Activated CD8-positive, alpha-beta T cell treated with anti-CD3 and anti-CD28 coated beads, Interleukin-2, amount 10 ng/mL, durations not matched to agents 7 days and 5 days (primary cell): Measurements from ENCODE around the gene SPHK1. TPM values are rescaled to one million over a fixed set of nuclear protein-coding genes. Genes with fewer than 3 reads are reported as not detected.

Experiments
- ATAC-seq: fragments of 150-1000 bp; cut with Tn5 transposase; one replicate; pipeline ENCODE4 v1.10.0; 2021; ENCODE audit warnings: moderate library complexity
- CTCF ChIA-PET: fragments of 350-600 bp; sonication (Branson Sonifier 250); formaldehyde crosslinking; loops from one replicate; lab custom pipeline; 2021; ENCODE audit warnings: antibody characterized with exemption; lab: Charles Lee
- POLR2A ChIA-PET: fragments of 350-600 bp; sonication (Branson Sonifier 250); formaldehyde crosslinking; loops from one replicate; lab custom pipeline; 2021; ENCODE audit warnings: antibody characterized with exemption; lab: Charles Lee
- DNase-seq: peaks from one replicate; pipeline ENCODE4 v3.0.0-alpha.2; 2020
- H3K27ac Mint-ChIP-seq: one replicate; pipeline ENCODE4 v1.8.0; 2021; ENCODE audit warnings: mild to moderate bottlenecking, mixed read lengths
- H3K27me3 Mint-ChIP-seq: one replicate; pipeline ENCODE4 v1.8.0; 2021; ENCODE audit warnings: low read depth, mixed read lengths
- H3K36me3 Mint-ChIP-seq: one replicate; pipeline ENCODE4 v1.8.0; 2021; ENCODE audit warnings: low read depth, mixed read lengths
- H3K4me1 Mint-ChIP-seq: one replicate; pipeline ENCODE4 v1.8.0; 2021; ENCODE audit warnings: low read depth, mixed read lengths
- H3K4me3 Mint-ChIP-seq: one replicate; pipeline ENCODE4 v1.8.0; 2021; ENCODE audit warnings: mild to moderate bottlenecking, mixed read lengths
- H3K9me3 Mint-ChIP-seq: one replicate; pipeline ENCODE4 v1.8.0; 2022; ENCODE audit warnings: mixed read lengths; ENCODE audit not compliant: insufficient read depth
- total RNA-seq, 2 experiments: library from RNA; stranded (reverse); gene quantifications; one replicate each; pipeline ENCODE4 v1.2.3, GENCODE V29; 2021

SPHK1 gene
- total RNA-seq, 2 experiments from 2014 or later, result 3.8 to 4.7 TPM

GRCh38 chr17:76399175-76400172, 15.1 kb downstream of the SPHK1 start:
- DNase-seq (no peak), ATAC-seq (no peak)
- POLR2A ChIA-PET, result interaction anchor here (0.7 kb wide), 1 partner anchor 97 kb away, joined by 3 read pairs; no protein-coding TSS in a partner anchor
- H3K36me3 Mint-ChIP-seq, result peaks cover 51% of the 10 kb centered on the region
- CTCF ChIA-PET, result interaction anchor here (0.9 to 8.9 kb wide), 16 partner anchors 15 to 490 kb away, joined by 3 to 142 read pairs (median 6); partner anchors contain the start of genes QRICH2, SPHK1 and UBE2O
- no peaks in the 10 kb centered on the region for H3K9me3 Mint-ChIP-seq
- H3K27me3 Mint-ChIP-seq, result no peaks in the 10 kb centered on the region
- H3K4me1 Mint-ChIP-seq, result no peaks in the 10 kb centered on the region
- H3K27ac Mint-ChIP-seq, result no peak overlapping the region
- no peak overlapping the region for H3K4me3 Mint-ChIP-seq

DNA sequence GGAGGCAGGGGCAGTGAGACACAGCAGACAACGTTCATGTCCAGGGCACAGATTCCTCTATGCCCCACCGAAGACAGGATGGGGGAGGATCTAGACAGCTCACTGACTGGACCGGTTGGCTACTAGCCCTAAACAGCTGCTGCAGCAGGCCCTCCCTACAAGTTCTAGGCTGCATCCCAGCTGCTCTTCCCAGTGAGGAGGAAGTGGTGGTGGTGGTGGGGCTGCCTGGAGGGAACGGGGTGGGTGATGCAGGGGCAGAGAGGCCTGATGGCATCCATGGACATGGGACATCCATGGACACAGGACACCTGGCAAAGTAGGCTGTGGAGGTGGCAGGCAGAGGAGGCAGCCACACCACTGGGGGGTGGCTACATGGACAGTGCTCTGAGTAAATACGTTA, 18.3 kb downstream of the SPHK1 start:
- DNase-seq (no peak), ATAC-seq (no peak)
- Mint-ChIP-seq H3K4me1 (peaks cover under 1% of the 10 kb centered on the region), H3K27me3 (no peaks in the 10 kb centered on the region), H3K27ac (no peak overlapping the region), H3K9me3 (no peaks in the 10 kb centered on the region), H3K4me3 (no peak overlapping the region), H3K36me3 (peaks cover 48% of the 10 kb centered on the region)
- ChIA-PET POLR2A (no interaction called here), CTCF (interaction anchor here (1.2 kb wide), 2 partner anchors 56 to 100 kb away, joined by 3 read pairs; no protein-coding TSS in a partner anchor)

DNA sequence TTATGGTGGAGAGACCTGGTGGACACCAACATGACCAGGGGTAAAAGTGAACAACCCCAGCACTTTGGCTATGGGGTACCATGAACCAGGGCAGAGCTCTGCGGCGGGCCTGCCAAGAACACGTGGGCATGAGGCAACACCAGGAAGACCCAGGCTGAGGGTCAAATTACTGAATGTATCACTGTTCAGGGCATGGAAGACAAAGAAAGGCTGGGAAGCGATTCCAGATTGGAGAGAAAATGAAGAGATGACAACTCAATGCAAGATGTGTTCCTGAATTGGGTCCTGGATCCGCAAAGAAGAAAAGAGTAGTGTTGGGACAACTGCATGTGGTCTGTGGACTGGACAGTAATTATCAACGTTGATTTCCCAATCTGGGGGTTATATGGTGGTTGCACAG, 19.8 kb downstream of the SPHK1 start:
- no peak for ATAC-seq
- Mint-ChIP-seq H3K27ac (no peak overlapping the region), H3K27me3 (no peaks in the 10 kb centered on the region), H3K4me3 (no peak overlapping the region), H3K9me3 (no peaks in the 10 kb centered on the region), H3K36me3 (peaks cover 39% of the 10 kb centered on the region), H3K4me1 (peaks cover 13% of the 10 kb centered on the region)
- ChIA-PET CTCF (interaction anchor here (1.4 kb wide), 1 partner anchor 102 kb away, joined by 3 read pairs; no protein-coding TSS in a partner anchor), POLR2A (no interaction called here)
- no peak for DNase-seq

DNA sequence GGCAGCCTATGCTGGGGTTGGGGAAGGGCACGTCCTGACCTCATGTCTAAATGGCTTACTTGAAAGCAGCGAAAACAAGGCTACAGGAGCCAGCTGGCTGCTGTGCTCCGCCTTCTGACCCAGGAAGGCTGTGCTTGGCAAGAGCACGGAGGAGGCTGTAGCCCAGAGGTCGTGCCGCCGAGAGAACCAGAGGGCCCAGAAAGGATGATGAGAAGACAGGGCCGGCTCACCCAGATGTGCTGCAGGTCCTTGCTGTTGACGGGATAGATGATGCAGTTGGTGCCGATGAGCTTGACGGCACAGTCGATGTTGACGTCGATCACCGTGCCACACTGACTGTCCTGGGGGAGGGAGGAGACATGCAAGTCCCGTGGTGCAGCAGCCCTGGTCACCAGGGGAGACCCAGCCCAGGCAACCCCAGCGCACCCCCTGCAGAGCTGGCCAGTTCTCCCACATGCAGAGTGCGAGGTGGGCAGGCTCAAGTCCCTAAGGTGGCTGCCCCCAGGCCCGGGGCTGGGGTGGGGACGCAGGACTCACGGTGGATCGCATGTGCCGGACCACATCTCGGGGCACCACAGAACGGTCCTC, 20.7 kb downstream of the SPHK1 start:
- DNase-seq, result no peak
- Mint-ChIP-seq H3K27me3 (no peaks in the 10 kb centered on the region), H3K36me3 (peaks cover 34% of the 10 kb centered on the region), H3K4me3 (no peak overlapping the region), H3K9me3 (no peaks in the 10 kb centered on the region), H3K4me1 (peaks cover 13% of the 10 kb centered on the region), H3K27ac (no peak overlapping the region)
- ATAC-seq, result no peak
- ChIA-PET CTCF (interaction anchor here (0.8 to 1.4 kb wide), 2 partner anchors 53 to 103 kb away, joined by 3 read pairs; no protein-coding TSS in a partner anchor), POLR2A (no interaction called here)

- no peak overlapping the region for H3K27ac Mint-ChIP-seq
- no peak overlapping the region for H3K4me3 Mint-ChIP-seq
- H3K4me1 Mint-ChIP-seq, result peaks cover 13% of the 10 kb centered on the region
- POLR2A ChIA-PET, result no interaction called here
- H3K9me3 Mint-ChIP-seq, result no peaks in the 10 kb centered on the region
- no peak for ATAC-seq
- peaks cover 31% of the 10 kb centered on the region for H3K36me3 Mint-ChIP-seq
- no peak for DNase-seq
- H3K27me3 Mint-ChIP-seq, result no peaks in the 10 kb centered on the region
- CTCF ChIA-PET, result interaction anchor here (0.8 to 1.4 kb wide), 2 partner anchors 53 to 103 kb away, joined by 3 read pairs; no protein-coding TSS in a partner anchor
Observed at GRCh38 chr17:76405607-76405966, 21.2 kb downstream of the SPHK1 start.

DNA sequence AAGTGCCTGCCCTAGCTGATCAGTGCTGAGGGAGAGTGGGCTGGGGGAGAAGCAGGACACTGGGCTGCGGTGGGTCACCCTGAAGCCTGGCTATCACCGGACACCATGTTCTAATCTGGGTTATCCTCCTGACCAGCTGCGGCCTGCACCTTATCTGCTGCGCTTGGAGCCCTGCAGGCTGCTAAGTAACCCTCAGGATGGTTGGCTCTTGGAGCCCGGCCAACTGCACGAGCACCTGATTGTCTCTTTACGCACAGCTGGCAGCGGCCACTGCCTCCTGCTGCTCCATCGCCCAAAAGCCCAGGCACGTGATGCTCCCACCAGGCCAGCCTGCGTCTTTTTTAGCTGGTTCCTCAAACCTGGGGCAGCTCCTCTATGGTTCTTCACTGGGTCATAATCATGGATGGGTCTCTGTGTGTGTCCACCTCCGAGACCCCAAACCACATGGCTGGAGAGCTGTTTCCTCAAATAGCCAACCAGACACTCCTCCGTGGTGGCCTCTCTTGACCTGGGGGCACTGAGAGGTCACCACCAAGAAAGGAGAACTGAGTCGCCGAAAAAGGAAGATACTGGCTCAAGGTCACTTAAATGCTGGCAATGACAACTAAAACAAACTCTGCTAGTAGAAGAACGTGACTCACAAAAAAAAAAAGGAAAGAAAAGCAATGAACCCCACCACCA, 21.7 kb downstream of the SPHK1 start:
- H3K36me3 Mint-ChIP-seq, result peaks cover 27% of the 10 kb centered on the region
- H3K9me3 Mint-ChIP-seq, result no peaks in the 10 kb centered on the region
- no peak overlapping the region for H3K27ac Mint-ChIP-seq
- POLR2A ChIA-PET, result no interaction called here
- no peak for DNase-seq
- CTCF ChIA-PET, result interaction anchor here (4.4 kb wide), 1 partner anchor 9 kb away, joined by 34 read pairs; no protein-coding TSS in a partner anchor
- H3K4me3 Mint-ChIP-seq, result no peak overlapping the region
- no peaks in the 10 kb centered on the region for H3K27me3 Mint-ChIP-seq
- no peak for ATAC-seq
- peaks cover 13% of the 10 kb centered on the region for H3K4me1 Mint-ChIP-seq

DNA sequence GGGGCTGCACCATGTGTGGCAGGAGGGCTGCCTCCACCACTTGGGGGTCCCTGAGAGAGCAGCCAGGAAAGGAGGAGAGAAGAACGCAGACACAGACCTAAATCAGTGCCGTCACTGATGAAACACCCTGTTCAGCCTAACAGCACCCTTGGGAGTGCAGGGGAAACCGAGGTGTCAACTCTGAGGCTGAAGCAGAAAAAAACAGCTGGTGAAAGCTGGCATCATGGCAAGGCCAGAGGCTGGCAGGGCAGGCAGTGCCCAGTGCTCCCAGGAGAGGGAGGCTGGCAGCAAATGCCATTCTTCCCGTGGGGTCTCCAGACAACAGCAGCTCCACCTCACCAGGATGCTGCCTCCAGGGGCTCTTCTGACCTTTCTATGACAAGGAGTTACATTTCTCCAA, 23.1 kb downstream of the SPHK1 start:
- POLR2A ChIA-PET, result no interaction called here
- Mint-ChIP-seq H3K27ac (no peak overlapping the region), H3K27me3 (no peaks in the 10 kb centered on the region), H3K4me3 (no peak overlapping the region), H3K9me3 (no peaks in the 10 kb centered on the region), H3K36me3 (peaks cover 16% of the 10 kb centered on the region), H3K4me1 (peaks cover 13% of the 10 kb centered on the region)
- ATAC-seq (no peak), DNase-seq (no peak)
- CTCF ChIA-PET, result interaction anchor here (1.7 to 4.4 kb wide), 7 partner anchors 9 to 103 kb away, joined by 5 to 34 read pairs (median 9); partner anchors contain the start of genes PRPSAP1 and UBE2O

GRCh38 chr17:76408037-76408849, 23.8 kb downstream of the SPHK1 start:
- no peak overlapping the region for H3K4me3 Mint-ChIP-seq
- peak; percentile 84 for ATAC-seq
- CTCF ChIA-PET, result interaction anchor here (0.6 to 4.4 kb wide), 30 partner anchors 8 to 484 kb away, joined by 3 to 34 read pairs (median 5); partner anchors contain the start of genes PRPSAP1, RHBDF2, SPHK1 and UBE2O
- peak; percentile 81 for DNase-seq
- POLR2A ChIA-PET, result no interaction called here
- peaks cover 12% of the 10 kb centered on the region for H3K36me3 Mint-ChIP-seq
- H3K9me3 Mint-ChIP-seq, result no peaks in the 10 kb centered on the region
- H3K27me3 Mint-ChIP-seq, result no peaks in the 10 kb centered on the region
- peaks cover 13% of the 10 kb centered on the region for H3K4me1 Mint-ChIP-seq
- peak overlapping the region; percentile 39 for H3K27ac Mint-ChIP-seq

GRCh38 chr17:76410328-76410965, 26.0 kb downstream of the SPHK1 start:
- ATAC-seq (no peak), DNase-seq (no peak)
- Mint-ChIP-seq H3K9me3 (no peaks in the 10 kb centered on the region), H3K27ac (no peak overlapping the region), H3K4me3 (no peak overlapping the region), H3K36me3 (no peaks in the 10 kb centered on the region), H3K4me1 (peaks cover 13% of the 10 kb centered on the region), H3K27me3 (no peaks in the 10 kb centered on the region)
- CTCF ChIA-PET, result interaction anchor here (1.0 to 4.4 kb wide), 8 partner anchors 13 to 283 kb away, joined by 3 to 34 read pairs (median 8); partner anchors contain the start of gene SPHK1
- POLR2A ChIA-PET, result interaction anchor here (1.2 kb wide), 1 partner anchor 80 kb away, joined by 3 read pairs; no protein-coding TSS in a partner anchor

GRCh38 chr17:76411247-76411646, 26.8 kb downstream of the SPHK1 start:
- Mint-ChIP-seq H3K4me1 (peaks cover 13% of the 10 kb centered on the region), H3K27ac (no peak overlapping the region), H3K27me3 (no peaks in the 10 kb centered on the region), H3K9me3 (no peaks in the 10 kb centered on the region), H3K36me3 (no peaks in the 10 kb centered on the region), H3K4me3 (no peak overlapping the region)
- ATAC-seq, result no peak
- no peak for DNase-seq
- CTCF ChIA-PET, result interaction anchor here (1.0 to 3.8 kb wide), 7 partner anchors 13 to 284 kb away, joined by 3 to 33 read pairs (median 3); partner anchors contain the start of gene SPHK1
- POLR2A ChIA-PET, result interaction anchor here (1.2 kb wide), 1 partner anchor 79 kb away, joined by 3 read pairs; no protein-coding TSS in a partner anchor
